H9 (cell line): ENCODE data around the gene KCNQ2. TPM values are rescaled to one million over a fixed set of nuclear protein-coding genes. Genes with fewer than 3 reads are reported as not detected.

Experiments
- DNase-seq: peaks from one replicate; pipeline ENCODE4 v3.0.0-alpha.2; 2017
- H2AFZ ChIP-seq: one replicate; pipeline ENCODE4 v1.6.1; 2013; ENCODE audit warnings: mild to moderate bottlenecking, low read length, control low read depth, moderate library complexity
- H2AK5ac ChIP-seq: 2 replicates; pipeline ENCODE4 v1.6.1; 2013; ENCODE audit warnings: low read length, control low read depth, mixed read lengths; ENCODE audit not compliant: insufficient read length
- H2BK120ac ChIP-seq: one replicate; pipeline ENCODE4 v1.6.1; 2013; ENCODE audit warnings: low read depth, mild to moderate bottlenecking, low read length, control low read depth, inconsistent platforms; ENCODE audit not compliant: poor library complexity, severe bottlenecking
- H2BK12ac ChIP-seq: 2 replicates; pipeline ENCODE4 v1.6.1; 2013; ENCODE audit warnings: low read length, control low read depth, mixed read lengths, low read depth; ENCODE audit not compliant: insufficient read length
- H2BK15ac ChIP-seq: 2 replicates; pipeline ENCODE4 v1.6.1; 2013; ENCODE audit warnings: low read depth, low read length, control low read depth
- H2BK20ac ChIP-seq: one replicate; pipeline ENCODE4 v1.6.1; 2013; ENCODE audit warnings: low read depth, mild to moderate bottlenecking, low read length, control low read depth, inconsistent platforms; ENCODE audit not compliant: poor library complexity, severe bottlenecking
- H2BK5ac ChIP-seq: 2 replicates; pipeline ENCODE4 v1.6.1; 2013; ENCODE audit warnings: low read length, control low read depth, mixed read lengths; ENCODE audit not compliant: insufficient read length
- H3K14ac ChIP-seq: 2 replicates; pipeline ENCODE4 v1.6.1; 2013; ENCODE audit warnings: low read length, control low read depth; ENCODE audit not compliant: insufficient read depth
- H3K18ac ChIP-seq: 2 replicates; pipeline ENCODE4 v1.6.1; 2013; ENCODE audit warnings: low read depth, mild to moderate bottlenecking, mixed read lengths, low read length, control low read depth; ENCODE audit not compliant: insufficient read length
- H3K23ac ChIP-seq: 2 replicates; pipeline ENCODE4 v1.6.1; 2013; ENCODE audit warnings: low read length, control low read depth, mixed read lengths, low read depth; ENCODE audit not compliant: insufficient read length
- H3K23me2 ChIP-seq: 2 replicates; pipeline ENCODE4 v1.6.1; 2013; ENCODE audit warnings: low read depth, mild to moderate bottlenecking, mixed read lengths, low read length, control low read depth; ENCODE audit not compliant: insufficient read length, poor library complexity, severe bottlenecking
- H3K27ac ChIP-seq: 2 replicates; pipeline ENCODE4 v1.5.1; 2013; ENCODE audit warnings: low read length, control low read depth, mixed read lengths, low read depth; ENCODE audit not compliant: insufficient read length
- H3K27me3 ChIP-seq: 2 replicates; pipeline ENCODE4 v1.6.1; 2013; ENCODE audit warnings: low read length, control low read depth, inconsistent platforms; ENCODE audit not compliant: insufficient read depth
- H3K4ac ChIP-seq: 2 replicates; pipeline ENCODE4 v1.6.1; 2013; ENCODE audit warnings: low read depth, mild to moderate bottlenecking, control low read depth, inconsistent platforms, low read length, moderate library complexity
- H3K4me1 ChIP-seq: 2 replicates; pipeline ENCODE4 v1.6.1; 2013; ENCODE audit warnings: low read length, control low read depth, inconsistent platforms; ENCODE audit not compliant: insufficient read depth
- H3K4me2 ChIP-seq: 2 replicates; pipeline ENCODE4 v1.6.1; 2013; ENCODE audit warnings: low read length, control low read depth, mixed read lengths; ENCODE audit not compliant: insufficient read length, insufficient read depth
- H3K56ac ChIP-seq: 2 replicates; pipeline ENCODE4 v1.6.1; 2013; ENCODE audit warnings: low read depth, mild to moderate bottlenecking, mixed read lengths, low read length, control low read depth; ENCODE audit not compliant: insufficient read length
- H3K79me1 ChIP-seq: 2 replicates; pipeline ENCODE4 v1.6.1; 2013; ENCODE audit warnings: low read depth, mild to moderate bottlenecking, moderate library complexity, low read length, control low read depth, inconsistent platforms; ENCODE audit not compliant: insufficient read depth, poor library complexity, severe bottlenecking
- H3K79me2 ChIP-seq: 2 replicates; pipeline ENCODE4 v1.6.1; 2013; ENCODE audit warnings: low read length, control low read depth, inconsistent platforms; ENCODE audit not compliant: insufficient read depth
- H3K9ac ChIP-seq: 2 replicates; pipeline ENCODE4 v1.6.1; 2013; ENCODE audit warnings: low read length, control low read depth, mixed read lengths; ENCODE audit not compliant: insufficient read length; ENCODE audit errors: extremely low read depth
- H3K9me3 ChIP-seq: one replicate; pipeline ENCODE4 v1.6.1; 2013; ENCODE audit warnings: low read depth, low read length, inconsistent platforms; ENCODE audit not compliant: control insufficient read depth
- H3T11ph ChIP-seq: one replicate; pipeline ENCODE4 v1.6.1; 2013; ENCODE audit warnings: mild to moderate bottlenecking, low read length, control low read depth, inconsistent platforms
- H4K20me1 ChIP-seq: one replicate; pipeline ENCODE4 v1.6.1; 2013; ENCODE audit not compliant: control insufficient read depth, insufficient read length, insufficient read depth
- H4K5ac ChIP-seq: 2 replicates; pipeline ENCODE4 v1.6.1; 2013; ENCODE audit warnings: low read depth, mild to moderate bottlenecking, mixed read lengths, low read length, control low read depth; ENCODE audit not compliant: insufficient read length
- H4K8ac ChIP-seq: replicated peaks from 2 replicates; pipeline ENCODE4 v1.6.1; 2013; ENCODE audit warnings: low read length, control low read depth, mixed read lengths, low read depth; ENCODE audit not compliant: insufficient read length
- H4K91ac ChIP-seq: 2 replicates; pipeline ENCODE4 v1.6.1; 2013; ENCODE audit warnings: low read depth, mild to moderate bottlenecking, moderate library complexity, mixed read lengths, low read length, control low read depth; ENCODE audit not compliant: insufficient read length
- H3K27ac Mint-ChIP-seq, 3 experiments: 2 replicates in 2 of 3; 3 replicates in 1 of 3; pipeline ENCODE4 v1.8.0; 2020 to 2021; ENCODE audit warnings: mixed read lengths in 3 of 3, mild to moderate bottlenecking in 1 of 3, moderate library complexity in 1 of 3
- H3K27me3 Mint-ChIP-seq: 2 replicates; pipeline ENCODE4 v1.8.0; 2021; ENCODE audit warnings: low read depth, mild to moderate bottlenecking, moderate library complexity, mixed read lengths
- H3K36me3 Mint-ChIP-seq, 3 experiments: 2 replicates in 2 of 3; 3 replicates in 1 of 3; pipeline ENCODE4 v1.8.0; 2020 to 2021; ENCODE audit warnings: low read depth in 3 of 3, mixed read lengths in 3 of 3; ENCODE audit not compliant: insufficient read depth in 1 of 3
- H3K4me1 Mint-ChIP-seq, 2 experiments: 2 replicates each; pipeline ENCODE4 v1.8.0; 2020; ENCODE audit warnings: mixed read lengths in 2 of 2
- H3K4me3 Mint-ChIP-seq, 2 experiments: 2 replicates in 1 of 2; 3 replicates in 1 of 2; pipeline ENCODE4 v1.8.0; 2020 to 2021; ENCODE audit warnings: mild to moderate bottlenecking in 2 of 2, mixed read lengths in 2 of 2, moderate library complexity in 1 of 2
- H3K9me3 Mint-ChIP-seq, 2 experiments: 2 replicates in 1 of 2; 3 replicates in 1 of 2; pipeline ENCODE4 v1.8.0; 2020; ENCODE audit warnings: mild to moderate bottlenecking in 2 of 2, mixed read lengths in 2 of 2, moderate library complexity in 1 of 2
- WGBS: extraction: QIAGEN DNeasy Blood & Tissue Kit; methylation state at CpG from one replicate; pipeline ENCODE4 v1.1.7; 2013; ENCODE audit warnings: missing lambda C conversion rate, low lambda C conversion rate, mixed read lengths; ENCODE audit not compliant: insufficient read length; ENCODE audit errors: extremely low coverage; 5-methylcytosine and 5-hydroxymethylcytosine counted together
- total RNA-seq: library from RNA; stranded (reverse); gene quantifications from 2 replicates; pipeline ENCODE4 v1.2.1, GENCODE V29; 2021
- TF ChIP-seq, protein P1 (sequence below): fragments of 200-600 bp; sonication (generic); conservative IDR thresholded peaks from 3 replicates; pipeline ENCODE4 v1.8.0; 2021; ENCODE audit warnings: antibody characterized with exemption, mild to moderate bottlenecking

KCNQ2 gene
- total RNA-seq, 1 experiment from 2014 or later, result 69.2 TPM

DNA sequence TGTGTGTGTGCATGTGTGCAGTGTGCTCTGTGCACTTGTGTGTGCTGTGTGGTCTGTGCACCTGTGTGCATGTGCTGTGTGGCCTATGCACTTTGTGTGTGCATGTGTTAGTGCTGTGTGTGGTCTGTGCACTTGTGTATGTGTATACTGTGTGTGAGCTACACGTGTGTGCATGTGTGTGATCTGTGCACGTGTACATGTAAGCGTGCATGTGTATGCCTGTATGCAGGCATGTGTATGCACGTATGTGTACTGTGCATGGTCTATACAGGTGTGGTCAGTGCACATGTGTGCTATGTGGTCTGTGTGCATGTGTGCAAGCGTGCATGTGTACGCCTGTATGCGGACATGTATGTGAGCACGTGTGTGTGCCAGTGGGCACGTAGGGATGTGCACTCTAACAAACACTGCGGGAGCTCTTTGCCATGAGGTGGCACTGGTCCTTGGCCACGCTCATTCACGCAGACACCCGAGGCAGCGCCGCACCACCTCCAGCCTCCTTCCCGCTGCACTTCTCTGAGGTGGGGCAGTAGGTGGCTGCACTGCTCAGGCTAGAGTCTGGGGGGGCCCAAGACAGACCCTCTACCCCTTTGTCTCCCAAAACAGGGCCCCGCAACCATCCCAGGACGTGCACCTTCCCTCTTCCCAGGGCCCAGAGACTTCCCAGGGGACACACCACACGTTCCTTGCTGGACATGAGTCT, 68.9 kb downstream of the KCNQ2 start:
- no peak overlapping the region for H3K18ac ChIP-seq
- DNase-seq, result no peak
- WGBS, result no CpG with 5 or more reads among the region's 19 CpGs
- no peaks in the 10 kb centered on the region for H3K27me3 ChIP-seq
- Mint-ChIP-seq H3K4me3 (peak overlapping the region in 1 of 2 experiments; percentile 44; a peak in 1 of 5 replicates), H3K36me3 (no peaks in the 10 kb centered on the region), H3K27ac (peak overlapping the region in 2 of 3 experiments; percentile 73 to 95; a peak in 4 of 7 replicates), H3K9me3 (no peaks in the 10 kb centered on the region; a peak in 1 of 5 replicates), H3K27me3 (peaks cover 7% of the 10 kb centered on the region), H3K4me1 (peaks cover 6 to 25% of the 10 kb centered on the region in 2 experiments)
- H3K79me1 ChIP-seq, result no peaks in the 10 kb centered on the region
- H3K79me2 ChIP-seq, result no peaks in the 10 kb centered on the region
- no peak overlapping the region for H2AK5ac ChIP-seq
- no peak overlapping the region for H2BK15ac ChIP-seq
- H3K23ac ChIP-seq, result no peak overlapping the region
- H3K23me2 ChIP-seq, result no peaks in the 10 kb centered on the region
- no peak overlapping the region for H3K4me2 ChIP-seq
- no peak overlapping the region for H3K27ac ChIP-seq
- no peak overlapping the region for H2AFZ ChIP-seq
- no peak overlapping the region for H4K91ac ChIP-seq
- H4K5ac ChIP-seq, result no peak overlapping the region
- no peaks in the 10 kb centered on the region for H3K4me1 ChIP-seq
- H2BK5ac ChIP-seq, result no peak overlapping the region
- no peaks in the 10 kb centered on the region for H3K9me3 ChIP-seq
- H4K8ac ChIP-seq, result no peak overlapping the region
- no peak overlapping the region for H3K56ac ChIP-seq
- no peak overlapping the region for H2BK20ac ChIP-seq
- TF ChIP-seq, protein P1, sequence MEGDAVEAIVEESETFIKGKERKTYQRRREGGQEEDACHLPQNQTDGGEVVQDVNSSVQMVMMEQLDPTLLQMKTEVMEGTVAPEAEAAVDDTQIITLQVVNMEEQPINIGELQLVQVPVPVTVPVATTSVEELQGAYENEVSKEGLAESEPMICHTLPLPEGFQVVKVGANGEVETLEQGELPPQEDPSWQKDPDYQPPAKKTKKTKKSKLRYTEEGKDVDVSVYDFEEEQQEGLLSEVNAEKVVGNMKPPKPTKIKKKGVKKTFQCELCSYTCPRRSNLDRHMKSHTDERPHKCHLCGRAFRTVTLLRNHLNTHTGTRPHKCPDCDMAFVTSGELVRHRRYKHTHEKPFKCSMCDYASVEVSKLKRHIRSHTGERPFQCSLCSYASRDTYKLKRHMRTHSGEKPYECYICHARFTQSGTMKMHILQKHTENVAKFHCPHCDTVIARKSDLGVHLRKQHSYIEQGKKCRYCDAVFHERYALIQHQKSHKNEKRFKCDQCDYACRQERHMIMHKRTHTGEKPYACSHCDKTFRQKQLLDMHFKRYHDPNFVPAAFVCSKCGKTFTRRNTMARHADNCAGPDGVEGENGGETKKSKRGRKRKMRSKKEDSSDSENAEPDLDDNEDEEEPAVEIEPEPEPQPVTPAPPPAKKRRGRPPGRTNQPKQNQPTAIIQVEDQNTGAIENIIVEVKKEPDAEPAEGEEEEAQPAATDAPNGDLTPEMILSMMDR, result no peak
- no peaks in the 10 kb centered on the region for H4K20me1 ChIP-seq
- no peak overlapping the region for H2BK12ac ChIP-seq
- no peak overlapping the region for H3K14ac ChIP-seq
- no peak overlapping the region for H2BK120ac ChIP-seq
- H3K9ac ChIP-seq, result no peak overlapping the region
- no peak overlapping the region for H3K4ac ChIP-seq
- no peak overlapping the region for H3T11ph ChIP-seq
